COLO668 (cell line): ENCODE measurements around the gene PLEKHS1.
"Not testable (repeated sequence)": the region's sequence is repeated elsewhere in the genome, so short reads cannot be mapped to it uniquely, and the experiment has no call there.

Experiments
- DNase-seq: peaks from one replicate; lab custom pipeline; 2025; ENCODE audit not compliant: unreplicated experiment; lab: John Stamatoyannopoulos, UW

PLEKHS1 gene

GRCh38 chr10:113739577-113739976 is 11.9 kb upstream of the PLEKHS1 start:
- DNase-seq = no peak

- DNase-seq = no peak
Measured at GRCh38 chr10:113740850-113741249, 10.6 kb upstream of the PLEKHS1 start.

- DNase-seq = no peak
Measured at GRCh38 chr10:113742466-113742865, 9.0 kb upstream of the PLEKHS1 start.

- no peak for DNase-seq
Measured at GRCh38 chr10:113743594-113743993, 7.9 kb upstream of the PLEKHS1 start.

- DNase-seq = no peak
Measured at GRCh38 chr10:113745374-113745773, 6.1 kb upstream of the PLEKHS1 start.

- DNase-seq = no peak
Measured at GRCh38 chr10:113746217-113746957, 5.1 kb upstream of the PLEKHS1 start.

GRCh38 chr10:113752553-113752952 is 1.1 kb downstream of the PLEKHS1 start:
- DNase-seq = no peak

GRCh38 chr10:113753020-113753692 is 1.7 kb downstream of the PLEKHS1 start:
- no peak for DNase-seq

GRCh38 chr10:113754125-113754524 is 2.6 kb downstream of the PLEKHS1 start:
- DNase-seq = no peak

- DNase-seq = no peak
Measured at GRCh38 chr10:113754768-113755167, 3.3 kb downstream of the PLEKHS1 start.

GRCh38 chr10:113756940-113757543 is 5.6 kb downstream of the PLEKHS1 start:
- DNase-seq = no peak

GRCh38 chr10:113762083-113762482 is 10.6 kb downstream of the PLEKHS1 start:
- DNase-seq = no peak

GRCh38 chr10:113764582-113764981 is 13.1 kb downstream of the PLEKHS1 start:
- no peak for DNase-seq

- DNase-seq = no peak
Measured at GRCh38 chr10:113765910-113766309, 14.4 kb downstream of the PLEKHS1 start.

- DNase-seq = no peak
Measured at GRCh38 chr10:113767222-113767621, 15.7 kb downstream of the PLEKHS1 start.

- DNase-seq = no peak
Measured at GRCh38 chr10:113770346-113770745, 18.9 kb downstream of the PLEKHS1 start.

GRCh38 chr10:113771131-113771530 is 19.6 kb downstream of the PLEKHS1 start:
- DNase-seq = not testable (repeated sequence)

GRCh38 chr10:113775686-113776294 is 24.3 kb downstream of the PLEKHS1 start:
- DNase-seq = no peak

GRCh38 chr10:113776553-113776952 is 25.1 kb downstream of the PLEKHS1 start:
- DNase-seq = no peak

GRCh38 chr10:113780681-113781250 is 29.3 kb downstream of the PLEKHS1 start:
- DNase-seq = no peak

- DNase-seq = no peak
Measured at GRCh38 chr10:113782367-113782766, 30.9 kb downstream of the PLEKHS1 start.
